Activated CD4-positive, alpha-beta T cell treated with anti-CD3 and anti-CD28 coated beads, Interleukin-2, Interleukin-6, amounts not matched to agents 100 ng/mL and 50 ng/mL, durations not matched to agents 16 hours and 8 hours (primary cell): ENCODE results near the gene PTPRJ.
A peak's percentile ranks its signal among the peaks of the same experiment; 100 is the strongest.
"Not testable (repeated sequence)": the region's sequence is repeated elsewhere in the genome, so short reads cannot be mapped to it uniquely, and the experiment has no call there.

Experiments
- DNase-seq: peaks from one replicate; pipeline ENCODE4 v3.0.0-alpha.2; 2020

Gene PTPRJ

GRCh38 chr11:47980088-47980906 is at the start of gene PTPRJ:
PTPRJ (plus strand) TSS chr11:47980559; CDS start chr11:47980913, 354 bp downstream.
- DNase-seq: peak; percentile 61

DNA sequence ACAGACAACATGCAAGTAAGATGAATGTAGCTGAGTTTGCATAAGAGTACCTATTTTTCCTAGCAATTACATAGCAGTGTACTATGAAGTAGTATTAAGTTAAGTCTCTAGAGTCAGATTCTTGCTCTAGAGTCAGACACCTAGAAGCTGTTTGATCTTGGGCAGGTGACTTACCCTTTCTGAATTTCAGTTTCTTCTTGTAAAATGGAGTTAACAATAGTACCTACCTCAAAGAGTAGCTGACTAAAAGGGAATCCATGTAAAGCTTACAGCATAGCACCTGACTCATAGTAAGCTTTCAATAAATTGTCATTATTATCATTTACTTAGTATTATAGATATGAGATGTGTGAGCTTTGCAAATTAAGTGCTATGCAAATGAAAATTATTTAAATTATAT is 47.8 kb upstream of the PTPRJ start:
- peak; percentile 43 for DNase-seq

GRCh38 chr11:47933797-47934196 is 46.6 kb upstream of the PTPRJ start:
- DNase-seq: not testable (repeated sequence)

DNA sequence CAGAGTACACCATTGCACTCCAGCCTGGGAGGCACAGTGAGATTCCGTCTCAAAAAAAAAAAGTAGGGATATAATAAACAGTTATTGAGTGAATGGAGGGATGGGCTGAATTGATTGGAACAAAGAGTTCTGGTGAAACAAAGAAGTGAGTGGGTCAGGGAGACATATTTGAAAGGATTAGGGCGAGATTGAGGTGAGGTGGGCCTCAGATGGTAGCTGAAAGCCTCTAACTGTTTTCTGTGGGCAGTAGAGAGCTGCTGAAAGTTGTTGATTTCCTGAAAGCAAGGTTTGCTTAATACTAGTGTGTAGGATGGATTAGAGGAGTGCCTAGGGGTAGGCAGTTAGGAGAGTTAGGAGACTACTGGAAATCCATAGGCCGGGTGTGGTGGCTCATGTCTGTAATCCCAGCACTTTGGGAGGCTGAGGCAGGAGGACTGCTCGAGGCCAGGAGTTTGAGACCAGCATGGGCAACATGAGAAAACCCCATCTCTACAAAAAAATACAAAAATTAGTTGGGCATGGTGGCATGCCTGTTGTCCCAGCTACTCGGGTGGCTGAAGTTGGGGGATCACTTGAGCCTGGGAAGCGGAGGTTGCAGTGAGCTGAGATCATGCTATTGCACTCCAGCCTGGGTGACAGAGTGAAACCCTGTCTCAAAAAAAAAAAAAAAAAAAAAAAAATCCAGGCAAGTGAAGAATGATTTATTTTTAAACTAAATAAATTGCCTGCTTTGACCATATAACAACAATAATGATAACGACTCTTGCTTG is 41.4 kb upstream of the PTPRJ start:
- no peak for DNase-seq

DNA sequence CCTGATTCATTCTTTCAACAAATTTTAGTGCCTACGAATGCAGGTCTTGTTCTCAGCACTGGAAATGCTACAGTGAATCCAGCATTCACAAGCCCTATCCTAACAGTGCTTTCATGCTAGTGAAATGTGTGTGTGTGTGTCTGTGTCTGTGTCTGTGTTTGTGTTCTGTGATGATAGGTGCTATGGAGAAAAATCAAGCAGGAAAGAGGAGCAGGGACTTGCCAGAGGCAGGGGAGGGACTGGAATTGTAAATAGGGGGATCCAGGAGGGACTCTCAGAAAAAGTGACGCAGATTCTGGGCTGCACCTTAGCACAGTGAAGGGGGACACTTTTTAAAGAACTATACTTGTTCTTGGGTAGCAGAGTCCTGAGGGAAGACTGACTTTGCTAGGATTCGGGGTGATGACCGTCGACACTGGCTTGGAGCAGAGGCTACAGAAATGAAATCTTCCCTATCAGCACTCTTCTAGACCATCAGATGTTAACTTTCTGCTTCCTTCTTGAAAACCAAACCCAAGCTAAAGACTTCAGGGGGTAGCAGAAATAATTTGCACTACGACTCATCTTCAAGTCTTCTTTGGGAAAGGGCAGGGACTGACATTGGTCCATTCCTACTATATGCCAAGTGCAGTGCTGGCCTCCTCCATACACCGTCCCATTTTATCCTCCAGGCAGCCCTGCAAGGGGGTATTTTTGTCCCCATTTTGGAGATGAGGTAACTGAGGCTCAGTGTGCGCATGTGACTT is 39.3 kb upstream of the PTPRJ start:
- no peak for DNase-seq

DNA sequence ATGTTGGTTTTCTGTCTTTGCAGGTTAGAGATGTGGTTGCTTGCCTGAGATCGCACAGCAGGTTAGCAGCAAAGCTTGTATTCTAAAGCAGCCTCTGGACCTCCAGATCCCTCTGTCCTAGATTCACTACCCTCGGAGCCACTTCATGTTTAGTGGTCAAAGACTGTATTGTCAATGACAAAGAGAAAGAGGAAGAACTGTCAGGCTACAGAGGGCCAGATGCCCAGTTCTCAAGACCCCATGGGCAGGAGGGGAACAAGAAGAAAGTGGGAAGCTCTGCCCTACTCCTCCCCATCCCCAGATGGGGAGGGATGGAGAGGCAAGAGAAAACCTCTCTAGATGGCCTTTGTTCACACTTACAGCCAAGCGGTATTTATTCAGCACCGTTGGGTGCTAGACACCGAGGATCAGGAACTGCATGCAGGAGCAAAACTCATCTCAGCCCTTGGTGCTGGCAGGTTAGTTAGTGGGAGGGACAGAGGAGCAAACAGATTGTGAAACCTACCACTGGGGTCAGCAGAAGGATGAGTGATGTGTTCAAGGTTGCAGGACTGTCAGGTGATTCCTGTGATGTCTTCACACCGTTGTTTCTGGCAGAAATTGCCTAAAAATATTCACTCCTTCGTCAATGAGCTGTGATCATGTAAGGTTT is 38.3 kb upstream of the PTPRJ start:
- no peak for DNase-seq

GRCh38 chr11:47943721-47944586 is 36.4 kb upstream of the PTPRJ start:
- no peak for DNase-seq

DNA sequence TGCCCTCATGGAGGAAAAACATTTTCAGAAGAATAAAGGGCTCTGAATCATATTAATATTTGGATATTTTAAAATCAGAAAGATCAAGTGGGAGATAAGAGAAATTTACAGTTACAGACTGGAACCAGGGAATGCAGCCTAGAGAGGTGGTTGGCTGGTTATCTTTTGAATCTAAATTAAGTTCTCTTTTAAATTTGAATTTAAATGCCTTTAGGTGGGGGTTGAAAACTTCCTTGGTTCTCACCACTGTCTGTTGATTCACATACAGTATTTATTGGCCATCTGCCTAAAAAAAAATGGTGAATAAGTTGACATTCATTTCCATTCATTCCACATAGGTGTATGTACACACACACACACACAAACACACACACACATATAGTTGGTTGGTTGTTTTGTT is 35.7 kb upstream of the PTPRJ start:
- DNase-seq: no peak

- DNase-seq: peak; percentile 59
These were observed 33.4 kb upstream of the PTPRJ start for GRCh38 chr11:47946682-47947559.

- DNase-seq: no peak
These were observed 32.2 kb upstream of the PTPRJ start for GRCh38 chr11:47948137-47948536.

- DNase-seq: not testable (repeated sequence)
These were observed 31.2 kb upstream of the PTPRJ start for GRCh38 chr11:47949001-47949675.

- DNase-seq: peak; percentile 65
These were observed 30.0 kb upstream of the PTPRJ start for GRCh38 chr11:47950396-47950795.

GRCh38 chr11:47951504-47951903 is 28.9 kb upstream of the PTPRJ start:
- not testable (repeated sequence) for DNase-seq

GRCh38 chr11:47955061-47955755 is 25.2 kb upstream of the PTPRJ start:
- DNase-seq: peak; percentile 17

DNA sequence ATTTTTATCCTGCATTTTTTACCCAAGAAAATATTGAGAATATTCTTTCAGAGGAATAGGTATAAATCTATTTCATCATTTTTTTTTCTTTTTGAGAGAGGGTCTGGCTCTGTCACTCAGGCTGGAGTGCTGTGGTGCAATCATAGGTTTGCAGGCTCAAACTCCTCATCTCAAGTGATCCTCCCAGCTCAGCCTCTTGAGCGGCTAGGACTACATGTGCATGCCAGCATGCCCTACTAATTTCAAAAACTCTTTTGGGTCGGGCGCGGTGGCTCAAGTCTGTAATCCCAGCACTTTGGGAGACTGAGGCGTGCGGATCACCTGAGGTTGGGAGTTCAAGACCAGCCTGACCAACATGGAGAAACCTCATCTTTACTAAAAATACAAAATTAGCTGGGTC is 20.3 kb upstream of the PTPRJ start:
- no peak for DNase-seq

- DNase-seq: no peak
These were observed 19.0 kb upstream of the PTPRJ start for GRCh38 chr11:47961383-47961782.

GRCh38 chr11:47964546-47964945 is 15.8 kb upstream of the PTPRJ start:
- no peak for DNase-seq

DNA sequence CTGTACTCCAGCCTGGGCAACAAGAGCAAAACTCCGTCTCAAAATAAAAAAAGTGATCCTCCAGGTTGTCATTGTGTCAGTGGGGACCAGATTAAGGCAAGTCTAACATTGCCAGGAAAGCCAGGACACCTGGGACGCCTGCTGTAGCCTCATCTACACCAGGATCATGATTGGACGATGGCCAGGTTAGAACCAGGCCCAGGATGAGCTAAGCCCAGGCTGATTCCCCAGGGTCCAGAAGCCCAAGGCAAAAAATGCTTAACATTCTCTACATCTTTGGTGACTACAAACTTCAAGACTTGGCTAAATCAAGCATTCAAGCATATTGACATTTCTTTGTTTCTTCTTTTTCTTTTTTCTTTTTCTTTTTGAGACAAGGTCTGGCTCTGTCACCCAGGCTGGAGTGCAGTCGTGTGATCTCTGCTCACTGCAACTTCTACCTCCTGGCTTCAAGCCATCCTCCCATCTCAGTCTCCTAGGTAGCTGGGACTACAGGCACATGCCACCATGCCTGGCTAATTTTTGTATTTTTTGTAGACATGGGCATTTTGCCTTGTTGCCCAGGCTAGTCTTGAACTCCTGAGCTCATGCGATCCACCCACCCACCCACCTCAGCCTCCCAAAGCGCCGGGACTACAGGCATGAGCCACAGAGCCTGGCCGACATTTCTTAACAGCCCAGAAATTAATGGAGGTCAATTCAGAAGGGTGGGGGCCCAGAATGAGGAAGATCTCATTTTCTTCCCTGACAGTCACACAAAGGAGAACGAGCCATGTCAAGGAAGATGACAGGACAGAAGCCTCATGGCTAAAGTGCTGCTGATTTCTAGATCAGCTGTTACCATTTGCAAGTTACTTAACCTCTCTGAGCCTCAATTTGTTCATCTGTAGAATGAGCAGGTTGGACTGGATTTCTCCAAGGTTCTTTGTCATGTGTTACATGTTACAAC is 12.5 kb upstream of the PTPRJ start:
- DNase-seq: no peak
